Transverse colon (tissue), 4 donors: ENCODE measurements around the gene YTHDF1. TPM values are rescaled to one million over a fixed set of nuclear protein-coding genes. Genes with fewer than 3 reads are reported as not detected.

Experiments used
- DNase-seq: peaks from one replicate; pipeline ENCODE4 v3.0.0-alpha.2; 2019
- H3K27ac ChIP-seq, 4 donors: fragments of 200-600 bp; sonication (generic); 2 replicates each; pipeline ENCODE4 v1.5.1; 2016 to 2018; ENCODE audit warnings: inconsistent platforms in 4 of 4
- H3K27me3 ChIP-seq: fragments of 200-600 bp; sonication (generic); 2 replicates; pipeline ENCODE4 v1.5.1; 2017; ENCODE audit warnings: inconsistent platforms
- H3K36me3 ChIP-seq, 4 donors: fragments of 200-600 bp; sonication (generic); 2 replicates each; pipeline ENCODE4 v1.5.1; 2017 to 2019; ENCODE audit warnings: inconsistent platforms in 4 of 4
- H3K4me1 ChIP-seq, 4 donors: fragments of 200-600 bp; sonication (generic); 2 replicates each; pipeline ENCODE4 v1.5.1; 2017 to 2020; ENCODE audit warnings: inconsistent platforms in 4 of 4
- H3K4me3 ChIP-seq, 4 donors: fragments of 200-600 bp; sonication (generic); 1 replicate in 1 of 4; 2 replicates in 3 of 4; pipeline versions ENCODE4 v1.5.1 to v1.6.1; 2017 to 2019; ENCODE audit warnings: inconsistent platforms in 4 of 4
- H3K9me3 ChIP-seq, 2 donors: fragments of 200-600 bp; sonication (generic); 2 replicates each; pipeline ENCODE4 v1.5.1; 2017 to 2019; ENCODE audit warnings: inconsistent platforms in 2 of 2
- CTCF ChIP-seq, 5 experiments: fragments of 200-600 bp in 3 of 5; fragments of 450-650 bp in 2 of 5; sonication (generic) in 3 of 5; IDR thresholded peaks; 1 replicate in 2 of 5; 2 replicates in 3 of 5; pipeline ENCODE4 v1.5.1; 2016 to 2017; ENCODE audit warnings: antibody characterized with exemption in 5 of 5, inconsistent platforms in 3 of 5, mild to moderate bottlenecking in 2 of 5, moderate library complexity in 1 of 5
- EP300 ChIP-seq: sonication (generic); formaldehyde crosslinking; IDR thresholded peaks from one replicate; pipeline ENCODE4 v1.6.1; 2017; ENCODE audit warnings: antibody characterized with exemption, low read depth
- POLR2A ChIP-seq: fragments of 450-650 bp; IDR thresholded peaks from one replicate; pipeline ENCODE4 v1.6.1; 2016; ENCODE audit warnings: antibody characterized with exemption, mild to moderate bottlenecking, moderate library complexity
- POLR2AphosphoS5 ChIP-seq, 3 donors: sonication (generic); formaldehyde crosslinking; IDR thresholded peaks; one replicate each; pipeline ENCODE4 v1.6.1; 2016; ENCODE audit warnings: antibody characterized with exemption in 3 of 3
- WGBS, 2 donors: methylation state at CpG; one replicate each; pipeline ENCODE4 v1.1.5; 2018; ENCODE audit warnings: low coverage in 1 of 2; 5-methylcytosine and 5-hydroxymethylcytosine counted together
- in situ Hi-C, 4 donors: fragments of 200-750 bp; cut with MboI; loops; one replicate each; pipeline versions ENCODE4 v1.15.0 to v1.15.1; 2017; ENCODE audit warnings: low sequenced_read_pairs in 3 of 4, low pct_ligation_motif_present in 1 of 4, low pct_unique_long_range_greater_than_20kb in 1 of 4
- intact Hi-C: fragments of 100-400 bp; cut with DNase I; formaldehyde crosslinking; loops from one replicate; pipeline ENCODE4 v1.15.1; 2023; ENCODE audit warnings: low total_unique reads
- total RNA-seq, 4 donors: library from RNA; depleted of rRNA; stranded (reverse); fragments of >200 nt; gene quantifications; one replicate each; pipeline ENCODE4 v1.1.0, GENCODE V29; 2016

Gene YTHDF1
- total RNA-seq, 4 donors from 2014 or later = 29.4 to 35.2 (median 32.9) TPM

DNA sequence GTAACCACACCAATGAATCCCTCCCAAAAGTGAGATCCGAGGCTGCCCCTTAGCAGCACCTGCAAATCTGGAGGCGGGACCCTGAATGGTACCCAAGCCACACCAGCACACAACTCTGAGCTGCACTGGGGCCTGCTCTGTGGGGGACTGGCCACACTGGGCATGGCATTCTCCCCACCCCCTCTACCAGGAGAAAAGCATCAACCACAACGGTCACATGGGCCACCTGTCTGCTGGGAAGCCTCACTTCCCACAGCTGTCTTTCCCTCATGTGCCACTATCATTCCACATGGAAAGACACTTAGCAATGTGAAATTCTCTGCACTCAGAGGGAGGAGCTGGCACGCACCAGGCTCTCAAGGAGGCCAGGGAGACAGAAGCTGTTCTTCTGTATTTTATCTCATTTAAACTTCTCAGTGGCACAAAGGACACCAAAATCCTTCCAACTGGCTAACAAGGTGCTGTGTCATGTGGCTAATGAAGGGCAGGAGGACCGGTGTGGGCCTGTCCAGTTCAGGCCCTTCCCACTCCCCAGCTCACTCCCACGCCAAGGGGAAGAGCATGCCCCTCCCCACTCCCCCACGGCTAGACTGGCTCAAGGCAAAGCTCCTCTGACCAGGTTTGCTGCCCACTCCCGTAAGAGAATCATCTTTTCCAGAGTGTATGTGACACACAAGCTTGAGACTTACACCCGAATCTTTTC, 19.0 kb downstream of the YTHDF1 start:
- Histone ChIP-seq H3K9me3 (no peaks in the 10 kb centered on the region), H3K4me1 (peaks cover 0 to 17% (median 3%) of the 10 kb centered on the region in 4 donors), H3K27me3 (no peaks in the 10 kb centered on the region), H3K27ac (no peak overlapping the region), H3K4me3 (no peak overlapping the region), H3K36me3 (peaks cover 0 to 15% (median 4%) of the 10 kb centered on the region in 4 donors)
- intact Hi-C loops = no loop called here
- 80% methylated on average over 9 of the region's 9 CpGs; no CpG with 5 or more reads in 1 of the 2 donors for WGBS, 2 donors
- TF ChIP-seq POLR2AphosphoS5 (IDR thresholded peaks at IDR 0.05) (no peak), CTCF (IDR thresholded peaks at IDR 0.05) (no peak), EP300 (no peak), POLR2A (no peak)
- in situ Hi-C loops = no loop called here
- no peak for DNase-seq

GRCh38 chr20:63194797-63195173, 21.1 kb downstream of the YTHDF1 start:
- intact Hi-C loops = no loop called here
- H3K4me1 ChIP-seq = peaks cover 0 to 17% (median 3%) of the 10 kb centered on the region in 4 donors
- no peak for TF ChIP-seq POLR2AphosphoS5 (IDR thresholded peaks at IDR 0.05)
- TF ChIP-seq CTCF (IDR thresholded peaks at IDR 0.05) = no peak
- no peak for TF ChIP-seq POLR2A
- no peak for TF ChIP-seq EP300
- H3K4me3 ChIP-seq = no peak overlapping the region
- in situ Hi-C loops = no loop called here
- H3K9me3 ChIP-seq = no peaks in the 10 kb centered on the region
- peaks cover 0 to 6% (median 3%) of the 10 kb centered on the region in 4 donors for H3K36me3 ChIP-seq
- WGBS, 2 donors = 79 to 90% methylated on average over 4 of the region's 4 CpGs
- DNase-seq = no peak
- no peak overlapping the region for H3K27ac ChIP-seq
- no peaks in the 10 kb centered on the region for H3K27me3 ChIP-seq

- Histone ChIP-seq H3K9me3 (no peaks in the 10 kb centered on the region), H3K27me3 (no peaks in the 10 kb centered on the region), H3K4me1 (peaks cover 0 to 17% (median 3%) of the 10 kb centered on the region in 4 donors), H3K4me3 (no peak overlapping the region), H3K36me3 (peaks cover 0 to 6% (median 3%) of the 10 kb centered on the region in 4 donors), H3K27ac (no peak overlapping the region)
- in situ Hi-C loops = no loop called here
- 62 to 72% methylated on average over 6 to 14 of the region's 14 CpGs for WGBS, 2 donors
- no peak for DNase-seq
- TF ChIP-seq EP300 (no peak), POLR2AphosphoS5 (IDR thresholded peaks at IDR 0.05) (no peak), POLR2A (no peak), CTCF (IDR thresholded peaks at IDR 0.05) (no peak)
- intact Hi-C loops = no loop called here
Observed at GRCh38 chr20:63194007-63194796, 21.7 kb downstream of the YTHDF1 start.

DNA sequence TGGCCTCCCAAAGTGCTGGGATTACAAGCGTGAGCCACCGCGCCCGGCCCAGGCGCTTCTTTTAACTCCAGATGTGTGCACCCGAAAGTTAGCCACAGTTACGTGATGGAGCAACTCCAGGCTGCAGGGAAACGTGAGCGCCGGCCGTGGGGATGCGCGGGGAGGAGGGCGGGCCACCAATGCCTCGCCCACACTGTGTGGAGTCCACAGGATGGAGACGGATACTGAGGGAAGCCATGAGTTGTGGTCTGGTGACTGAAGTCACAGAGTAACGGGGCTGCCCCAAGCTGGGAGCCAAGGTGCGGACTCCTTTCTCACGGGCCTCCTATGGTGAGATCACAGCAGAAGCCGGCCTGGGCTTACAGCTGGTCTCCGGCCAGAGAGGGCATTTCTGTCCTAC, 23.2 kb downstream of the YTHDF1 start:
- Histone ChIP-seq H3K36me3 (peaks cover 0 to 6% (median 3%) of the 10 kb centered on the region in 4 donors), H3K4me3 (no peak overlapping the region), H3K4me1 (peaks cover 0 to 7% (median 0%) of the 10 kb centered on the region in 4 donors), H3K27ac (no peak overlapping the region), H3K9me3 (no peaks in the 10 kb centered on the region), H3K27me3 (no peaks in the 10 kb centered on the region)
- no peak for DNase-seq
- intact Hi-C loops (no loop called here), in situ Hi-C loops (no loop called here)
- TF ChIP-seq POLR2AphosphoS5 (IDR thresholded peaks at IDR 0.05) (no peak), POLR2A (no peak), CTCF (IDR thresholded peaks at IDR 0.05) (no peak)
- whole genome bisulfite sequencing, 2 donors = 91 to 92% methylated on average over 9 to 21 of the region's 21 CpGs
